IPS-15b (cell line): ENCODE measurements around the gene GOLT1A.

Experiments used
- H3K27me3 ChIP-seq: one replicate; pipeline ENCODE4 v1.6.1; 2013; ENCODE audit warnings: low read length; ENCODE audit not compliant: control insufficient read depth, insufficient read depth
- H3K36me3 ChIP-seq: one replicate; pipeline ENCODE4 v1.6.1; 2013; ENCODE audit warnings: low read length; ENCODE audit not compliant: control insufficient read depth, insufficient read depth
- H3K4me1 ChIP-seq: one replicate; pipeline ENCODE4 v1.6.1; 2013; ENCODE audit warnings: mild to moderate bottlenecking, low read length; ENCODE audit not compliant: control insufficient read depth, insufficient read depth
- H3K4me3 ChIP-seq: one replicate; pipeline ENCODE4 v1.5.1; 2013; ENCODE audit warnings: low read depth, low read length
- H3K9ac ChIP-seq: one replicate; pipeline ENCODE4 v1.6.1; 2013; ENCODE audit warnings: low read depth, mild to moderate bottlenecking, low read length
- H3K9me3 ChIP-seq: one replicate; pipeline ENCODE4 v1.6.1; 2013; ENCODE audit warnings: mild to moderate bottlenecking, low read length; ENCODE audit not compliant: control insufficient read depth, insufficient read depth

GOLT1A gene

DNA sequence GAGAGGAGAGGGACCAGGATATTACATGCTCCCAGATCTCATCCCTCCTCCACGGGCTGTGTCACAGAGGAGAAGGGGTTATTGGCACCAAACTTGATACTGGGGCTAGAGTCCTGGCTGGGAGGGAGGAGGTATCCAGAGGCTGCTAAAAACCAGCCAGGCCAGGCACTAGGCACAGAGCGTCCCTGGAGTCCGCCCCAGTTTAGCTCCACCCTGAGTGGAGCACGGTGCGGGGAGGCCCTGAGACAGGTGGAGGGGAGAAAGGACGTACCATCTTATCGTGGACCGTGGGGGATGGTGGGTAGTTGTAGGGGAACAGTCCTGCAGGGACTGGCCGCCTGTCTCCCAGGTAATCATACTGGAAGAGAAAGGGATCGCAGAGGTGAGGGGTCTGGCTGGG lies 42.7 kb upstream of the GOLT1A start:
- Histone ChIP-seq H3K9me3 (no peaks in the 10 kb centered on the region), H3K9ac (no peak overlapping the region), H3K4me1 (peaks cover 30% of the 10 kb centered on the region), H3K36me3 (no peaks in the 10 kb centered on the region), H3K4me3 (no peak overlapping the region), H3K27me3 (no peaks in the 10 kb centered on the region)

DNA sequence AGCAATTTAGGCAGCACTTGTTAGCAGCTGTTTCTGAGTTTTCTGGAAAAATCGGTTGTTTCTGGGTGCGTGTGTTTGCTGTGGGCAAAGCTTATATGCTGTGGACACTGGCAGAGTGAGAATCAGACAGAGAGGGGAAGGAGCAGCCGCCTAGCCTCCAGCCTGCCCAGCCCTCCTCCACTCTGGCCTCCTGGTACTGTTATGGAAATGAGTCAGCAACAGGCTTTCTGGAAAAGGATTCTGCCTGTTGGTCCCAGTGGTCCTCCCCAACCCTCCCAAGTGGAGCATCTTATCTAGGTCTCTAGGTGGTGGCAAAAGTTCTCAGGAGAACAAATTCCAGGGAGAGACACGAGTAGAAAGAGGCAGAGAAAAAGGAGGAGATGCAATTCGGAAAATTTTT lies 42.2 kb upstream of the GOLT1A start:
- H3K4me3 ChIP-seq, result peak overlapping the region; percentile 27
- H3K9ac ChIP-seq, result peak overlapping the region; percentile 6
- no peaks in the 10 kb centered on the region for H3K36me3 ChIP-seq
- H3K9me3 ChIP-seq, result no peaks in the 10 kb centered on the region
- no peaks in the 10 kb centered on the region for H3K27me3 ChIP-seq
- H3K4me1 ChIP-seq, result peaks cover 30% of the 10 kb centered on the region

DNA sequence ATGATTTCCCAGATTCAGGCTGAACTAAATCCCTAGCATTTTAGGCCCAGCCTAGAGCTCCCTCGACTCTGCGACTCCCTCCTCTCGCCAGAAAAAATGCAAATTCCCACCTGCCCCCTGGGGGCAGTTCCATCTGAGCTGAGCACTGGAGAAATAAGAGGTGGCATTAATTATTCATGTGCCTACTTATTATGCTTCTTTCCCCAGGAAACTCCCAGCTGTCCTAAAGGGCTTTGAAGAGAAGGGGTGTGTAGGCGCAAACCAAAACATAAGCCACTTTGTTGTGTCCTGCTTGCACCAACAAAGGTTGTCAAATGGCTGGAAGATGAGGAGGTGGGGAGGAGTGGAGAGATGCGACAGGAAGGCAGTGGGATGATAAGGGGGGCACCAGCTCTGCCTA lies 41.4 kb upstream of the GOLT1A start:
- H3K27me3 ChIP-seq, result no peaks in the 10 kb centered on the region
- peak overlapping the region; percentile 27 for H3K4me3 ChIP-seq
- H3K9me3 ChIP-seq, result no peaks in the 10 kb centered on the region
- H3K9ac ChIP-seq, result no peak overlapping the region
- H3K4me1 ChIP-seq, result peaks cover 33% of the 10 kb centered on the region
- no peaks in the 10 kb centered on the region for H3K36me3 ChIP-seq

DNA sequence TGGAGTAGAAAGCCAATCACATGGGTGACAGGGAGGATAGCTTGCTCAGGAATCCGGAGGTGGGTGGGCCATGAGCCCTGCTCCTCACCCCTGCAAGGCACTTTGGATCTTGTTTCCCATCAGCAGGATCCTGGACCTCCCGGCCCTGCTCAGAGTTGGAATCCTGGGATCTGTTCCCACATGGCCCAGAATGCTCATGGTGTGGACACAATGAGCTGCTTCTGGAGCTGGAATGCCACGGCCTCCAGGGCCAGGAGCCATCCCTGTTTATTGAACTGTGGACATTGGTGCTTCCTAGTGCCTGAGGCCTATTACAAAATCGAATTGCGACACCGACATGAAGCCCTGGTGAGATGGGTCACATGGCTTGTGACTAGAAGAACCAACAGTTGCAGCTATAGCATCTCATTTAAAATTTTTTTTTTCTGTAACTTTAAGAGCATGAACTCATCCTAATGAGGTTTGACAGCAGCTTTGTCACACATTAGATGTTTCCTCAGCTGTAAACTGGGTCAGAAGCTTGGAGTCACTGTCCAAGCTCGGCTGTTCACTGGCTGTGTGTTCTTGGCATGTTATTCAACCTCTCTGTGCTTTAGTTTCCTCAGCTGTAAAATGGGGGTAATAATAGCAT lies 40.4 kb upstream of the GOLT1A start:
- H3K27me3 ChIP-seq, result no peaks in the 10 kb centered on the region
- no peaks in the 10 kb centered on the region for H3K36me3 ChIP-seq
- no peak overlapping the region for H3K4me3 ChIP-seq
- peaks cover 33% of the 10 kb centered on the region for H3K4me1 ChIP-seq
- H3K9me3 ChIP-seq, result no peaks in the 10 kb centered on the region
- no peak overlapping the region for H3K9ac ChIP-seq

DNA sequence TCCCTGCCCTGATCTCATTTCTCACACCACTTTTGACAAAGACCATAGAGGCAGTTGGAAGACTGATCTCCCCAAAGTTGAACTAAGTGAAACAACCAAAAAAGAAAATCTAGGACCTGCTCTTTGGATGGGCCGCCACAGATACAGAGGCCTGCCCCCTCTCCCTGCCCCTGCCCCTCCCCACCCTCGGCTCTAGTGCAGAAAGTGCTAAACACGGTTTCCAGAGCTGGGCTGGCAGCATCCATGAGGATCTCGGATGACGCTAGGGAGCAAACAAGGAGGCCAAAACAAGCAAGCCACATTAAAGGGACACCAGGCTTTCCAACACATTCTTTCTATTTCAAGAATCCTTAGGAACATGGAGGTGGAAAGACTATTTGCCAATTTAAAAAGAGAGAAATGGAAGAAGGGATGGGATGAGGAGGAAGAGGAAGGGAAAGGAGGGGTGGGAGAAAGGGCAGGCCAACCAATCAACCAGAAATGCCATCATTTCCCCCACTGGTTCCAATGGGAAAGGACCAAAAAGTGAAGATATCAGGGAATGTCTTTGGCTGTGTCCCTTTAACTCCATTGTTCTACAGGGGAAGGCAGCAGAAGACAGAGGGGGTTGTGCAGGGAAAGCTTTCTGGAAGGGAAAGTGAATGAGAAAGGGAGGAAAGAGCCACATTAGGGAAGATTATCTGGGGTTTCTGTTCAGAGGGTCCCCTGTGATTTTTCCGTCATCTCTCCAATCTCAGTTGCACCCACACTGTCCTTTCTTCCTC lies 38.3 kb upstream of the GOLT1A start:
- Histone ChIP-seq H3K9me3 (no peaks in the 10 kb centered on the region), H3K4me1 (peaks cover 33% of the 10 kb centered on the region), H3K36me3 (no peaks in the 10 kb centered on the region), H3K4me3 (no peak overlapping the region), H3K27me3 (no peaks in the 10 kb centered on the region), H3K9ac (no peak overlapping the region)

DNA sequence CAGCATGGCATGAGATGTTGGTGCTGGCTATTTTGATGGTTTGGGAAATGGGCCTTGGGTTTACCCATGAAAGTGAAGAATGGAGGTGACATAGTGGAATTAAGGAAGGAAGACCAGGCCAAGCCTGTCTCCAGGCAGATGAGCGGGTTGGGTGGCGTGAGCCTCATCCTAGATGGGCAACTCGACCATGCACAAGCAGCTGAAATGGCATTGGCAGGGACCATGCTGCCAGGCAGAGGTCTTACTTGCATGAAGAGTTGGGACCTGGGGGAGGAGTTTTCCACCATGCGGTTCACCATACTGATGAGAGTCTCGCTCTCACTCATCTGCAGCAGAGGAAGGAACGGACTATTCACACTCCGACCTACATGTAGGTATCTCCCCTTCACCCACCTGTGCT lies 37.5 kb upstream of the GOLT1A start:
- no peaks in the 10 kb centered on the region for H3K36me3 ChIP-seq
- no peaks in the 10 kb centered on the region for H3K9me3 ChIP-seq
- no peaks in the 10 kb centered on the region for H3K27me3 ChIP-seq
- H3K4me1 ChIP-seq, result peaks cover 31% of the 10 kb centered on the region
- no peak overlapping the region for H3K4me3 ChIP-seq
- H3K9ac ChIP-seq, result no peak overlapping the region

DNA sequence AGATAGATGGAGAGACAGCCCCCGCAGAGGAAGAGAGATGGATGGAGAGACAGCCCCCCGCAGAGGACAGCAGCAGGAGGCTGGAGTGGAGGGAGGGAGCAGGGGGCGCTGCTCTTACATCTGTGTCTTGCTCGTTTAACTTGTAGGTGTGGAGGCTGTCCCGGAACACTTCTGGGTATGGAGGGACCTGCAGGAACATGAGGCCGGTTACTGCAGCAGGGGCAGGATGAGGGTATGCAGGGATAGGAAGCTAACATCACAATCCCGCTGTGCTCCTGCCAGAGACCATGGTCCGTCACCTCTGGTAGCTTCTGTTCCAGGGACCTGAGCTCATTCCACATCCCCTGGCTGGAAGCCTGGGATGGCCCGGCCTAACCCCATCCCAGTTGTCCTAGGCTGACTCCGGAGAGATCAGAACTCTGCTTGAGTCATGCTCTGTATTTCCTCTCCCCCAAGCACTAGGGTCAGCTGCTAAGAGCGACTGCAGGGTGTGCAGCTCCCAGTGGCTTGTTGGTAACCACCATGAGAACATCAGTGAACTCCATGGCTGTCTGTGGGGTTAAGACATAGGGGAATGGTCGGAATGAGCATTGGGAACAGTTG lies 36.7 kb upstream of the GOLT1A start:
- Histone ChIP-seq H3K36me3 (no peaks in the 10 kb centered on the region), H3K9ac (no peak overlapping the region), H3K9me3 (no peaks in the 10 kb centered on the region), H3K4me3 (no peak overlapping the region), H3K4me1 (peaks cover 24% of the 10 kb centered on the region), H3K27me3 (no peaks in the 10 kb centered on the region)

DNA sequence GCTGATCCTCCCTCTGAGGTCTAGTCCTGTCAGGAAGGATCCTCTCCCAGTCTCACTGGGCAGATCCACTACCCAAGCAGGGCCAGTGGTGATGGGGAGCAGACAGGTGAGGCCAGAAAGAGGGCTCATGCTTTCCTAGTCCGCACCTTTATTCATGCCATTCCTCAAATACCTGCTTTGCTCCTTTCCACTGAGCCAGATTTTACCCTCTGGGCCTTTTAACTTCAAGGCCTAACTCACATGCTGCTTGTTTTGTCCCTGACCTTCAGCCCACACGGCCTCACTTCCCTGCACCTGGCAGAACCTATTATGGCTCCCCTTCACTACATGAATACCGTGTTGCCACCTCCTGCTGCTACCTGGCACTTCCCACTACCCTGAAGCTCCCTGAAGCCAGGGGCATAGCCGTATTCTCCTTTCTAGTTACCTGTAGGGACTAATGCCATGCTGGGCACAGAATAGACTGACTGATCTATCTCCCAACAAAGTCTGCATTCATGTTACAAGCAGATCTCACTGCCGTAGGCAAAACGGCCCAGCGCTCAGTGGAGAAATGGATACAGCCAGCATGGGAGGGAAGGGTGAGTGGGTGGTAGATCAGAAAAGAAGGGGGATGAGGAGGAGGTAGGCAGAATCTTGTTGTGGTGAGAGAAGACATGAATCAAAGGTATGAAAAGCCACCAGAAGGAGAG lies 36.1 kb upstream of the GOLT1A start:
- Histone ChIP-seq H3K9ac (no peak overlapping the region), H3K4me1 (peaks cover 17% of the 10 kb centered on the region), H3K36me3 (no peaks in the 10 kb centered on the region), H3K27me3 (no peaks in the 10 kb centered on the region), H3K4me3 (no peak overlapping the region), H3K9me3 (no peaks in the 10 kb centered on the region)

DNA sequence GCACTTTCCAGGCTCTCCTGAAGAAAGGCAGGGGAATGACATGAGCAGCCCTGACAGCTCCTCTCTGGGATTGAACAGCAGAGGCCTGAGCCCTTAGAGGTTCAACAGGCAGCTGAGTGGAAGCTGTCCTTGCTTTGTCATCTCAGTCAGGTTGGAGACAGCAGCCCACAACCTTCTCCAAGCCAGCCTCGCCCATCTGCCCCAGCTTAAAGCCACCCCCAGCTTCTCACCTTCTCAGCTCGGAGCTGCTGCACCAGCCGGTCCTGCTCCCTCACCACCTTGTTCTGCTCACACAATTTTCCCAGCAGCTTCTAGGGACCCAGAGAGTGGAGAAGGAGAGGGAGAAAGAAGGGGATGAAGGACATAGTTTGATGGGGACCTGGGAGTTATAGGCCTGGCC lies 35.2 kb upstream of the GOLT1A start:
- no peaks in the 10 kb centered on the region for H3K27me3 ChIP-seq
- no peak overlapping the region for H3K4me3 ChIP-seq
- H3K9ac ChIP-seq, result no peak overlapping the region
- H3K36me3 ChIP-seq, result no peaks in the 10 kb centered on the region
- no peaks in the 10 kb centered on the region for H3K9me3 ChIP-seq
- peaks cover 8% of the 10 kb centered on the region for H3K4me1 ChIP-seq

DNA sequence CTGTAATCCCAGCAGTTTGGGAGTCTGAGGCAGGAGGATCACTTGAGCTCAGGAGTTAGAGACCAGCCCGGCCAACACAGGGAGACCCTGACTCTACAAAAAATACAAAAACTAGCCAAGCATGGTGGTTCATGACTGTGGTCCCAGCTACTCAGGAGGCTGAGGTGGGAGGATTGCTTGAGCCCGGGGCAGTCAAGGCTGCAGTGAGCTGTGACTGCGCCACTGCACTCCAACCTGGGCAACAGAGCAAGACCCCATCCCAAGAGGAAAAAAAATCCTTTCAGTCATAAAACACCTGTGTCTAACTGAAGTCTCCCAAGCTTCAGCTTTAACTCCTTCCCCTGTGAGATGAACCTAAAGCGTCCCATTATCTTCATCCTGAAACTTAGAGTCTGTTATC lies 33.1 kb upstream of the GOLT1A start:
- Histone ChIP-seq H3K9ac (no peak overlapping the region), H3K36me3 (no peaks in the 10 kb centered on the region), H3K4me3 (no peak overlapping the region), H3K9me3 (no peaks in the 10 kb centered on the region), H3K4me1 (peaks cover 3% of the 10 kb centered on the region), H3K27me3 (no peaks in the 10 kb centered on the region)

DNA sequence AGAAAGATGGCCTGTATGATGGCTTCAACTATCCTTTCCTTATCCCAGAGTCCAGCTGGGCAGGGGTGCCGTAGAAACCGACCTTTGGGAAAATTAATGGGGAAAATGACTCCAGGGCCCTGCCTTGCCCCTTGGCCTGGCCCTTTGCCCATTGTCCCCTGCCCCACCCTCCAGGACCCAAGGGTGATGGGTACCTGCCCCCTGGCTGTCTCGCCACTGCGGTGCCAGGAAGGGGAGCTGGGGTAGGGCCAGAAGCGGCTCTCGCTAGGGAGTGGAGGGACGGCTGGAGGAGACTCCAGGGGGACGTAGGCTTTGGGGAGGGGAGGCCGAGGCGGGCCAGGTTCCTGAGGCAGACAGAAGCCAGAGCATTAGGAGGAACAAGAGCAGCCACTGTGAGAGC lies 29.1 kb upstream of the GOLT1A start:
- no peak overlapping the region for H3K4me3 ChIP-seq
- H3K9me3 ChIP-seq, result no peaks in the 10 kb centered on the region
- H3K4me1 ChIP-seq, result no peaks in the 10 kb centered on the region
- H3K36me3 ChIP-seq, result no peaks in the 10 kb centered on the region
- H3K9ac ChIP-seq, result no peak overlapping the region
- H3K27me3 ChIP-seq, result no peaks in the 10 kb centered on the region
